ENCODE measurements around the gene CARS1.
A peak's percentile ranks its signal among the peaks of the same experiment; 100 is the strongest.

CARS1 gene

GRCh38 chr11:2990617-2991451, 66.4 kb downstream of the CARS1 start:
- no peak for TF ChIP-seq CTCF (IDR thresholded peaks at IDR 0.05; ENCODE audit: insufficient read depth, low read depth, low read length, missing control alignments)
- peak; percentile 68 for DNase-seq (ENCODE audit: low read depth)
- peak overlapping the region; percentile 79 for H3K4me3 ChIP-seq (ENCODE audit: low read length)

- no peak for TF ChIP-seq CTCF (IDR thresholded peaks at IDR 0.05; ENCODE audit: insufficient read depth, low read depth, low read length, missing control alignments)
- peak overlapping the region; percentile 79 for H3K4me3 ChIP-seq (ENCODE audit: low read length)
- DNase-seq (ENCODE audit: low read depth), result no peak
Observed at GRCh38 chr11:2989551-2989950, 67.7 kb downstream of the CARS1 start.

GRCh38 chr11:2989006-2989405, 68.2 kb downstream of the CARS1 start:
- no peak for DNase-seq (ENCODE audit: low read depth)
- no peak for TF ChIP-seq CTCF (IDR thresholded peaks at IDR 0.05; ENCODE audit: insufficient read depth, low read depth, low read length, missing control alignments)
- H3K4me3 ChIP-seq (ENCODE audit: low read length), result peak overlapping the region; percentile 79

GRCh38 chr11:2987881-2988861, 69.1 kb downstream of the CARS1 start:
- peak; percentile 31 for DNase-seq (ENCODE audit: low read depth)
- peak overlapping the region; percentile 79 for H3K4me3 ChIP-seq (ENCODE audit: low read length)

GRCh38 chr11:2983908-2984307, 73.3 kb downstream of the CARS1 start:
- no peak overlapping the region for H3K4me3 ChIP-seq (ENCODE audit: low read length)
- TF ChIP-seq CTCF (IDR thresholded peaks at IDR 0.05; ENCODE audit: insufficient read depth, low read depth, low read length, missing control alignments), result no peak
- DNase-seq (ENCODE audit: low read depth), result no peak

More at GRCh38 chr11:2987881-2988861, 69.1 kb downstream of the CARS1 start:
- no peak for TF ChIP-seq CTCF (IDR thresholded peaks at IDR 0.05; ENCODE audit: insufficient read depth, low read depth, low read length, missing control alignments)

GRCh38 chr11:2982214-2982613, 75.0 kb downstream of the CARS1 start:
- no peak for TF ChIP-seq CTCF (IDR thresholded peaks at IDR 0.05; ENCODE audit: insufficient read depth, low read depth, low read length, missing control alignments)
- DNase-seq (ENCODE audit: low read depth), result no peak
- H3K4me3 ChIP-seq (ENCODE audit: low read length), result no peak overlapping the region

Measured in epithelial cell of esophagus (primary cell).